ENCODE measurements around the gene CCDC112.

DNA sequence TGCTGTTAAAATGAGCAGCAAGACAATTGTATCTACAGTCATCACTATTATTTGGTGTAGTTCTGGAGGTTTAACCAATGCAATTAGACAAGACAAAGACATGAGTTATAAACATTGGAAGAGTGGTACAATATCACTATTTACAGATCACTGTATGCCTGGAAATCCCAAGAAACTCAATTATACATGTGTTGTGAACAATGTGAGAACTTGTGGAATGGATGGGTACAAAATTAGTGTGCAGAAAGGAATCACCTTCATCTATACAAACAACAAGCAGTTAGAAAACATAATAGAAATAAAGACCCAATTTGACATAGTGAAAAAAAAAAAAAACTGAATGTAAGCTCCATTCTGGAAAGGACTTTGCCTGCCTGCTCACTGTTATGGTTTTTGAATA is 12.4 kb upstream of the CCDC112 start:
- TF ChIP-seq POLR2AphosphoS5 (IDR thresholded peaks at IDR 0.05) (no peak), POLR2A (IDR thresholded peaks at IDR 0.05) (no peak), EP300 (IDR thresholded peaks at IDR 0.05) (no peak)
- TF ChIP-seq, protein P1, sequence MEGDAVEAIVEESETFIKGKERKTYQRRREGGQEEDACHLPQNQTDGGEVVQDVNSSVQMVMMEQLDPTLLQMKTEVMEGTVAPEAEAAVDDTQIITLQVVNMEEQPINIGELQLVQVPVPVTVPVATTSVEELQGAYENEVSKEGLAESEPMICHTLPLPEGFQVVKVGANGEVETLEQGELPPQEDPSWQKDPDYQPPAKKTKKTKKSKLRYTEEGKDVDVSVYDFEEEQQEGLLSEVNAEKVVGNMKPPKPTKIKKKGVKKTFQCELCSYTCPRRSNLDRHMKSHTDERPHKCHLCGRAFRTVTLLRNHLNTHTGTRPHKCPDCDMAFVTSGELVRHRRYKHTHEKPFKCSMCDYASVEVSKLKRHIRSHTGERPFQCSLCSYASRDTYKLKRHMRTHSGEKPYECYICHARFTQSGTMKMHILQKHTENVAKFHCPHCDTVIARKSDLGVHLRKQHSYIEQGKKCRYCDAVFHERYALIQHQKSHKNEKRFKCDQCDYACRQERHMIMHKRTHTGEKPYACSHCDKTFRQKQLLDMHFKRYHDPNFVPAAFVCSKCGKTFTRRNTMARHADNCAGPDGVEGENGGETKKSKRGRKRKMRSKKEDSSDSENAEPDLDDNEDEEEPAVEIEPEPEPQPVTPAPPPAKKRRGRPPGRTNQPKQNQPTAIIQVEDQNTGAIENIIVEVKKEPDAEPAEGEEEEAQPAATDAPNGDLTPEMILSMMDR (IDR thresholded peaks at IDR 0.05), result no peak
